MM.1S (cell line): ENCODE results near the gene KCNIP3.

Source experiments
- DNase-seq: peaks from one replicate; pipeline ENCODE4 v3.0.0-alpha.2; 2015
- H2AFZ ChIP-seq: fragments of 300-600 bp; sonication (generic); 2 replicates; pipeline ENCODE4 v1.6.0; 2016; ENCODE audit warnings: antibody characterized with exemption, low read length
- H3F3A ChIP-seq: fragments of 300-600 bp; sonication (generic); 2 replicates; pipeline ENCODE4 v1.6.1; 2016; ENCODE audit warnings: mild to moderate bottlenecking, antibody characterized with exemption, low read length, moderate library complexity, mixed read lengths; ENCODE audit not compliant: insufficient read depth
- H3K27ac ChIP-seq: fragments of 300-600 bp; sonication (generic); 2 replicates; pipeline ENCODE4 v1.5.1; 2016; ENCODE audit warnings: mild to moderate bottlenecking, low read length
- H3K27me3 ChIP-seq: fragments of 300-600 bp; sonication (generic); replicated peaks from 2 replicates; pipeline ENCODE4 v1.6.0; 2016; ENCODE audit warnings: low read length; ENCODE audit not compliant: insufficient read depth
- H3K36me3 ChIP-seq: fragments of 300-600 bp; sonication (generic); replicated peaks from 2 replicates; pipeline ENCODE4 v1.6.1; 2016; ENCODE audit warnings: mild to moderate bottlenecking, low read length, mixed read lengths; ENCODE audit not compliant: insufficient read depth
- H3K4me1 ChIP-seq: fragments of 300-600 bp; sonication (generic); 2 replicates; pipeline ENCODE4 v1.6.1; 2016; ENCODE audit warnings: low read length, mixed read lengths
- H3K4me2 ChIP-seq: fragments of 300-600 bp; sonication (generic); 2 replicates; pipeline ENCODE4 v1.6.0; 2016; ENCODE audit warnings: low read depth, low read length
- H3K4me3 ChIP-seq: fragments of 300-600 bp; sonication (generic); 2 replicates; pipeline ENCODE4 v1.5.1; 2016; ENCODE audit warnings: low read length, mixed read lengths
- H3K79me2 ChIP-seq: fragments of 300-600 bp; sonication (generic); 2 replicates; pipeline ENCODE4 v1.6.1; 2016; ENCODE audit warnings: mixed run types, low read length, mixed read lengths
- H3K9ac ChIP-seq: fragments of 300-600 bp; sonication (generic); 2 replicates; pipeline ENCODE4 v1.6.1; 2016; ENCODE audit warnings: low read length, mixed read lengths
- H3K9me2 ChIP-seq: fragments of 300-600 bp; sonication (generic); replicated peaks from 2 replicates; pipeline ENCODE4 v1.6.1; 2016; ENCODE audit warnings: mild to moderate bottlenecking, low read length, mixed read lengths; ENCODE audit not compliant: insufficient read depth
- H3K9me3 ChIP-seq: fragments of 300-600 bp; sonication (generic); replicated peaks from 2 replicates; pipeline ENCODE4 v1.6.1; 2016; ENCODE audit warnings: mild to moderate bottlenecking, low read length, mixed read lengths; ENCODE audit not compliant: insufficient read depth
- H4K20me1 ChIP-seq: fragments of 300-600 bp; sonication (generic); 2 replicates; pipeline ENCODE4 v1.6.1; 2016; ENCODE audit warnings: mild to moderate bottlenecking, low read length, moderate library complexity, mixed read lengths; ENCODE audit not compliant: insufficient read depth
- EZH2 ChIP-seq: fragments of 300-600 bp; sonication (generic); optimal IDR thresholded peaks from 2 replicates; pipeline ENCODE3; 2017; ENCODE audit warnings: low read depth, mild to moderate bottlenecking, antibody characterized with exemption, low read length, mixed read lengths
- EZH2phosphoT487 ChIP-seq: fragments of 300-600 bp; sonication (generic); IDR thresholded peaks from 2 replicates; pipeline ENCODE4 v1.6.1; 2018; ENCODE audit warnings: antibody characterized with exemption, low read length
- TF ChIP-seq, protein P1 (sequence below): fragments of 300-600 bp; sonication (generic); IDR thresholded peaks from 2 replicates; pipeline ENCODE4 v1.5.1; 2016; ENCODE audit warnings: antibody characterized with exemption, low read length, mixed read lengths

Gene KCNIP3

DNA sequence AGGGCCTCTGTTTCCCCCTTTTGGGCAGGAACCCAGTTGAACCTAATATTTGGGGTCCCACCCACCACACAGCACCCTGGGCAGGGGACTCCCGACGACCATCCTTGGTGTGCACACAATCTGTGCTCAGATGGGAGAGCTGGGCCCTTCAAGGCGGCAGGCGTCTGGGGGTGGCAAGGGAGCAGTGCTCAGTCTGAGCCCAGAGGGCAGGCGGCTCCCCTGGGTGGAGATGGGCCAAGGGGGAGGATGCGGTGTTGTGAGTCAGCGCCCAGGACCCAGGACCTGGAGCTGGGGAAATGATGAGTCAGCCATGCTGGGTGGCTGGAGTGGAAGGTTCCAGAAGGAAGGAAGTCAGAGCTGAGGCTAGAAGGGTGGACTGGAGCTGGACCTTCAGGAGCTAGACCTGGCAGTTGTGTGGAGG lies 19.1 kb upstream of the KCNIP3 start:
- Histone ChIP-seq H3K4me2 (no peak overlapping the region), H2AFZ (no peak overlapping the region), H3K9me3 (no peaks in the 10 kb centered on the region), H3F3A (no peaks in the 10 kb centered on the region), H3K4me1 (no peaks in the 10 kb centered on the region), H3K9ac (no peak overlapping the region), H3K36me3 (no peaks in the 10 kb centered on the region), H3K4me3 (no peak overlapping the region), H3K9me2 (no peaks in the 10 kb centered on the region), H3K27me3 (no peaks in the 10 kb centered on the region), H4K20me1 (no peaks in the 10 kb centered on the region), H3K27ac (no peak overlapping the region), H3K79me2 (no peaks in the 10 kb centered on the region)
- TF ChIP-seq, protein P1, sequence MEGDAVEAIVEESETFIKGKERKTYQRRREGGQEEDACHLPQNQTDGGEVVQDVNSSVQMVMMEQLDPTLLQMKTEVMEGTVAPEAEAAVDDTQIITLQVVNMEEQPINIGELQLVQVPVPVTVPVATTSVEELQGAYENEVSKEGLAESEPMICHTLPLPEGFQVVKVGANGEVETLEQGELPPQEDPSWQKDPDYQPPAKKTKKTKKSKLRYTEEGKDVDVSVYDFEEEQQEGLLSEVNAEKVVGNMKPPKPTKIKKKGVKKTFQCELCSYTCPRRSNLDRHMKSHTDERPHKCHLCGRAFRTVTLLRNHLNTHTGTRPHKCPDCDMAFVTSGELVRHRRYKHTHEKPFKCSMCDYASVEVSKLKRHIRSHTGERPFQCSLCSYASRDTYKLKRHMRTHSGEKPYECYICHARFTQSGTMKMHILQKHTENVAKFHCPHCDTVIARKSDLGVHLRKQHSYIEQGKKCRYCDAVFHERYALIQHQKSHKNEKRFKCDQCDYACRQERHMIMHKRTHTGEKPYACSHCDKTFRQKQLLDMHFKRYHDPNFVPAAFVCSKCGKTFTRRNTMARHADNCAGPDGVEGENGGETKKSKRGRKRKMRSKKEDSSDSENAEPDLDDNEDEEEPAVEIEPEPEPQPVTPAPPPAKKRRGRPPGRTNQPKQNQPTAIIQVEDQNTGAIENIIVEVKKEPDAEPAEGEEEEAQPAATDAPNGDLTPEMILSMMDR: no peak
- TF ChIP-seq EZH2phosphoT487 (no peak), EZH2 (no peak)
- no peak for DNase-seq

DNA sequence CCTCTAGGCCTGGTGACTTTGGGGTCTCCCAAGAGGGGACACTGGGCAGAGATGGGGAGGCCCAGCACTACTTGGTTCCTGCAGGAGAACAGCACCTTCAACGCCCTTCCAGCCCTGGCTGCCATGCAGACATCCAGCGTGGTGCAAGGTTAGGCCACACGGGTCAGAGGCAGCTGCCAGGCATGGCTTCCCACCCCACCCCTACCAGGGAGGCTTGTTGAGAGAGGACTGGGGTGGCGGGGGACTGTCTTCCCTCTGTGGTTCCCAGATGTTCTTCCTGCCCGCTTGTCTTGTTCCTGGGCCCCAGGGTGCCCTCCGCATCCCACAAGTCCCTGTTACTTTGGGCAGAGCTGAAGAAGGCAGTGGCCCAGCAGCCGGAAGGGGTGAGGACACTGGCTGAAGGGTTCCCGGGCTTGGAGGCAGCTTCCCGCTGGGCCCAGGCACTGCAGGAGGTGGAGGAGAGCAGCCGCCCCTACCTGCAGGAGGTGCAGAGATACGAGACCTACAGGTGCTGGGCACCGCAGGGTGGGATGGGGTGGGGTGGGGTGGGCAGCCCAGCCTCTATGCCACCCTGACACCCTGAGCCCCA lies 18.4 kb upstream of the KCNIP3 start:
- no peaks in the 10 kb centered on the region for H3K36me3 ChIP-seq
- no peaks in the 10 kb centered on the region for H3K9me3 ChIP-seq
- H3K4me2 ChIP-seq: no peak overlapping the region
- TF ChIP-seq EZH2 (no peak), EZH2phosphoT487 (no peak)
- TF ChIP-seq, protein P1: no peak
- H3K9ac ChIP-seq: no peak overlapping the region
- no peaks in the 10 kb centered on the region for H3K4me1 ChIP-seq
- no peaks in the 10 kb centered on the region for H3K79me2 ChIP-seq
- no peak overlapping the region for H2AFZ ChIP-seq
- H3K4me3 ChIP-seq: no peak overlapping the region
- DNase-seq: no peak
- H3F3A ChIP-seq: no peaks in the 10 kb centered on the region
- H3K9me2 ChIP-seq: no peaks in the 10 kb centered on the region
- no peaks in the 10 kb centered on the region for H3K27me3 ChIP-seq
- H3K27ac ChIP-seq: no peak overlapping the region
- H4K20me1 ChIP-seq: no peaks in the 10 kb centered on the region

DNA sequence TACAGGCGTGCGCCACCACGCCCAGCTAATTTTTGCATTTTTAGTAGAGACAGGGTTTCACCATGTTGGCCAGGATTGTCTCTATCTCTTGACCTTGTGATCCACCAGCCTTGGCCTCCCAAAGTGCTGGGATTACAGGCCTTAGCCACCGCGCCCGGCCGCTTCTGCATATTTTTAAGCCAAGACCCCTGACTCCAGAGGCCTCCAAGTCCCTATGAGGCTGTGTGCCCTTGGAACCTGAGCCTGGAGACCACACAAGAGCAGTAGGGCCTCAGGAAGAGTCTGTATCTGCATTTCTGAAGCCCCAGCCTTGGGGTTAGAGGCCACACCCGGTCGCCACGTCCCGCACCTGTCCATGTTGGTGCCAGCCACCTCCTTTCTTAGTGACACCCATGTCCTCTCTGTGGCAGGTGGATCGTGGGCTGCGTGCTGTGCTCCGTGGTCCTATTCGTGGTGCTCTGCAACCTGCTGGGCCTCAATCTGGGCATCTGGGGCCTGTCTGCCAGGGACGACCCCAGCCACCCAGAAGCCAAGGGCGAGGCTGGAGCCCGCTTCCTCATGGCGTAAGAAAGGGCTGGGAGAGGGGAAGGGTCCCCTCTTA lies 17.6 kb upstream of the KCNIP3 start:
- no peaks in the 10 kb centered on the region for H3K79me2 ChIP-seq

More for the DNA sequence above, 17.6 kb upstream of the KCNIP3 start:
- no peak overlapping the region for H3K4me3 ChIP-seq
- no peak overlapping the region for H3K27ac ChIP-seq
- no peak for DNase-seq
- no peak overlapping the region for H2AFZ ChIP-seq
- H3K9me3 ChIP-seq: no peaks in the 10 kb centered on the region
- no peaks in the 10 kb centered on the region for H3F3A ChIP-seq
- no peaks in the 10 kb centered on the region for H3K36me3 ChIP-seq
- no peak overlapping the region for H3K4me2 ChIP-seq
- no peaks in the 10 kb centered on the region for H3K4me1 ChIP-seq
- H3K27me3 ChIP-seq: no peaks in the 10 kb centered on the region
- H4K20me1 ChIP-seq: no peaks in the 10 kb centered on the region
- no peaks in the 10 kb centered on the region for H3K9me2 ChIP-seq
- no peak overlapping the region for H3K9ac ChIP-seq
- TF ChIP-seq EZH2phosphoT487: no peak
- TF ChIP-seq, protein P1: no peak
- TF ChIP-seq EZH2: no peak
